Kidney capillary endothelial cell (primary cell): Measurements from ENCODE around the gene RIPOR3.
"Not testable (repeated sequence)": the region's sequence is repeated elsewhere in the genome, so short reads cannot be mapped to it uniquely, and the experiment has no call there.

Experiments
- DNase-seq: peaks from one replicate; pipeline ENCODE4 v3.0.0-alpha.2; 2018; ENCODE audit warnings: low spot score

The RIPOR3 gene

GRCh38 chr20:50554694-50555579 is 136.4 kb downstream of the RIPOR3 start:
- no peak for DNase-seq

- no peak for DNase-seq
Measured at GRCh38 chr20:50552979-50553378, 138.4 kb downstream of the RIPOR3 start.

- no peak for DNase-seq
Measured at GRCh38 chr20:50551288-50551687, 140.1 kb downstream of the RIPOR3 start.

- no peak for DNase-seq
Measured at GRCh38 chr20:50550531-50550930, 140.8 kb downstream of the RIPOR3 start.

GRCh38 chr20:50548396-50548795 is 142.9 kb downstream of the RIPOR3 start:
- no peak for DNase-seq

GRCh38 chr20:50547964-50548363 is 143.4 kb downstream of the RIPOR3 start:
- DNase-seq = no peak

- DNase-seq = no peak
Measured at GRCh38 chr20:50546729-50547314, 144.5 kb downstream of the RIPOR3 start.

- no peak for DNase-seq
Measured at GRCh38 chr20:50545126-50545525, 146.2 kb downstream of the RIPOR3 start.

GRCh38 chr20:50543326-50543725 is 148.0 kb downstream of the RIPOR3 start:
- no peak for DNase-seq

GRCh38 chr20:50541606-50542041 is 149.7 kb downstream of the RIPOR3 start:
- peak; percentile 42 for DNase-seq

GRCh38 chr20:50540620-50541605 is 150.4 kb downstream of the RIPOR3 start:
- DNase-seq = peak; percentile 90

GRCh38 chr20:50539798-50540197 is 151.5 kb downstream of the RIPOR3 start:
- not testable (repeated sequence) for DNase-seq

GRCh38 chr20:50538276-50538675 is 153.1 kb downstream of the RIPOR3 start:
- DNase-seq = no peak

GRCh38 chr20:50537546-50538201 is 153.7 kb downstream of the RIPOR3 start:
- DNase-seq = no peak

- DNase-seq = no peak
Measured at GRCh38 chr20:50536333-50536732, 155.0 kb downstream of the RIPOR3 start.
